KMS-11 (cell line): Measurements from ENCODE around the gene MFSD8.

ENCODE experiments used
- H2AFZ ChIP-seq: fragments of 200-600 bp; sonication (generic); 2 replicates; pipeline ENCODE4 v1.6.1; 2016; ENCODE audit warnings: antibody characterized with exemption, mixed run types, low read depth
- H3K27ac ChIP-seq: fragments of 200-600 bp; sonication (generic); 2 replicates; pipeline ENCODE4 v1.6.1; 2016; ENCODE audit warnings: mild to moderate bottlenecking, mixed run types
- H3K27me3 ChIP-seq: fragments of 200-600 bp; sonication (generic); 2 replicates; pipeline ENCODE4 v1.6.1; 2017; ENCODE audit warnings: mild to moderate bottlenecking, low read depth, mixed run types, moderate library complexity; ENCODE audit not compliant: insufficient read depth
- H3K36me3 ChIP-seq: fragments of 200-600 bp; sonication (generic); 2 replicates; pipeline ENCODE4 v1.6.1; 2017; ENCODE audit warnings: mild to moderate bottlenecking, mixed run types; ENCODE audit not compliant: insufficient read depth
- H3K4me1 ChIP-seq: fragments of 200-600 bp; sonication (generic); 2 replicates; pipeline ENCODE4 v1.6.1; 2016; ENCODE audit warnings: mild to moderate bottlenecking, low read depth, mixed run types; ENCODE audit not compliant: poor library complexity, severe bottlenecking
- H3K4me2 ChIP-seq: fragments of 200-600 bp; sonication (generic); 2 replicates; pipeline ENCODE4 v1.7.0; 2016; ENCODE audit warnings: mild to moderate bottlenecking, mixed run types
- H3K4me3 ChIP-seq: fragments of 200-600 bp; sonication (generic); IDR thresholded peaks from 2 replicates; pipeline ENCODE4 v1.6.1; 2017; ENCODE audit warnings: low read depth, low read length, mixed read lengths; ENCODE audit not compliant: insufficient read depth
- H3K79me2 ChIP-seq: fragments of 200-600 bp; sonication (generic); 2 replicates; pipeline ENCODE4 v1.6.1; 2016; ENCODE audit warnings: low read depth, mixed run types; ENCODE audit not compliant: insufficient read depth
- H3K9ac ChIP-seq: fragments of 200-600 bp; sonication (generic); 2 replicates; pipeline ENCODE4 v1.6.1; 2016; ENCODE audit warnings: mild to moderate bottlenecking, mixed run types
- H4K20me1 ChIP-seq: fragments of 200-600 bp; sonication (generic); 2 replicates; pipeline ENCODE4 v1.6.1; 2016; ENCODE audit warnings: mild to moderate bottlenecking, mixed run types; ENCODE audit not compliant: insufficient read depth
- CTCF ChIP-seq: fragments of 200-600 bp; sonication (generic); conservative IDR thresholded peaks from 2 replicates; pipeline ENCODE4 v1.6.1; 2017; ENCODE audit warnings: low read depth, mild to moderate bottlenecking, antibody characterized with exemption, low read length, moderate library complexity, mixed read lengths

MFSD8 gene

GRCh38 chr4:127870688-127871087 lies 94.3 kb downstream of the MFSD8 start:
- no peaks in the 10 kb centered on the region for H3K36me3 ChIP-seq
- no peak overlapping the region for H3K9ac ChIP-seq
- H3K4me2 ChIP-seq = no peak overlapping the region
- TF ChIP-seq CTCF = no peak
- no peak overlapping the region for H3K4me3 ChIP-seq
- no peaks in the 10 kb centered on the region for H3K79me2 ChIP-seq
- no peaks in the 10 kb centered on the region for H3K27me3 ChIP-seq
- no peak overlapping the region for H3K27ac ChIP-seq
- no peaks in the 10 kb centered on the region for H4K20me1 ChIP-seq
- no peak overlapping the region for H2AFZ ChIP-seq
- H3K4me1 ChIP-seq = peaks cover 5% of the 10 kb centered on the region

GRCh38 chr4:127870281-127870680 lies 94.7 kb downstream of the MFSD8 start:
- no peaks in the 10 kb centered on the region for H3K36me3 ChIP-seq
- no peak overlapping the region for H2AFZ ChIP-seq
- no peak overlapping the region for H3K4me2 ChIP-seq

GRCh38 chr4:127868196-127868595 lies 96.8 kb downstream of the MFSD8 start:
- Histone ChIP-seq H3K4me3 (no peak overlapping the region), H3K36me3 (no peaks in the 10 kb centered on the region), H3K9ac (no peak overlapping the region), H2AFZ (no peak overlapping the region), H3K4me1 (no peaks in the 10 kb centered on the region), H3K79me2 (no peaks in the 10 kb centered on the region), H4K20me1 (no peaks in the 10 kb centered on the region), H3K4me2 (no peak overlapping the region), H3K27me3 (no peaks in the 10 kb centered on the region), H3K27ac (no peak overlapping the region)
- TF ChIP-seq CTCF = no peak

More at GRCh38 chr4:127870281-127870680, 94.7 kb downstream of the MFSD8 start:
- Histone ChIP-seq H3K27me3 (no peaks in the 10 kb centered on the region), H3K79me2 (no peaks in the 10 kb centered on the region), H3K4me1 (peaks cover 1% of the 10 kb centered on the region), H3K9ac (no peak overlapping the region), H3K27ac (no peak overlapping the region), H4K20me1 (no peaks in the 10 kb centered on the region), H3K4me3 (no peak overlapping the region)
- TF ChIP-seq CTCF = no peak
